Lung (tissue), 12 donors: ENCODE data around the gene LRP1. TPM values are rescaled to one million over a fixed set of nuclear protein-coding genes. Genes with fewer than 3 reads are reported as not detected.

Source experiments
- ATAC-seq: fragments of 200-7000 bp; cut with Tn5 transposase; one replicate; pipeline ENCODE4 v1.9.1; 2020; ENCODE audit warnings: moderate number of reproducible peaks; ENCODE audit not compliant: insufficient read depth, low FRiP score
- DNase-seq, 3 donors: peaks; one replicate each; pipeline ENCODE4 v3.0.0-alpha.2; 2013 to 2017
- H3K27ac ChIP-seq, 2 donors: one replicate each; pipeline ENCODE4 v1.5.1; 2013; ENCODE audit warnings: mild to moderate bottlenecking in 2 of 2, moderate library complexity in 2 of 2, control low read depth in 1 of 2, inconsistent platforms in 1 of 2, low read depth in 1 of 2, low read length in 1 of 2
- H3K27me3 ChIP-seq, 3 donors: one replicate each; pipeline ENCODE4 v1.5.1; 2013; ENCODE audit warnings: low read length in 2 of 3; ENCODE audit not compliant: control insufficient read depth in 3 of 3, insufficient read depth in 3 of 3
- H3K36me3 ChIP-seq, 4 donors: one replicate each; pipeline ENCODE4 v1.5.1; 2013; ENCODE audit warnings: low read length in 4 of 4, mild to moderate bottlenecking in 1 of 4, moderate library complexity in 1 of 4; ENCODE audit not compliant: control insufficient read depth in 4 of 4, insufficient read depth in 4 of 4
- H3K4me1 ChIP-seq, 5 donors: one replicate each; pipeline ENCODE4 v1.5.1; 2013; ENCODE audit warnings: low read length in 5 of 5, mild to moderate bottlenecking in 2 of 5, moderate library complexity in 1 of 5; ENCODE audit not compliant: control insufficient read depth in 5 of 5, insufficient read depth in 5 of 5
- H3K4me3 ChIP-seq: one replicate; pipeline ENCODE4 v1.5.1; 2013; ENCODE audit warnings: mild to moderate bottlenecking, control low read depth, moderate library complexity
- H3K9ac ChIP-seq, 2 donors: one replicate each; pipeline ENCODE4 v1.5.1; 2013; ENCODE audit warnings: low read length in 2 of 2, control low read depth in 1 of 2; ENCODE audit not compliant: insufficient read depth in 1 of 2
- H3K9me3 ChIP-seq, 4 donors: one replicate each; pipeline ENCODE4 v1.5.1; 2013; ENCODE audit warnings: low read length in 3 of 4, mild to moderate bottlenecking in 1 of 4, moderate library complexity in 1 of 4; ENCODE audit not compliant: control insufficient read depth in 4 of 4, insufficient read depth in 3 of 4
- CTCF ChIP-seq: IDR thresholded peaks from 2 replicates; pipeline ENCODE4 v1.5.1; 2012; ENCODE audit warnings: mild to moderate bottlenecking; ENCODE audit errors: control extremely low read depth, extremely low read depth
- WGBS, 2 donors: extraction: QIAGEN DNeasy Blood & Tissue Kit; methylation state at CpG; one replicate each; pipeline ENCODE4 v1.1.7; 2013; 5-methylcytosine and 5-hydroxymethylcytosine counted together
- polyA plus RNA-seq, 2 donors: library from polyadenylated mRNA; stranded (reverse); fragments of 200-250 nt; gene quantifications; one replicate each; pipeline ENCODE4 v1.2.1, GENCODE V29; 2013
- total RNA-seq, 2 donors: library from RNA; depleted of rRNA in 1 of 2; stranded (reverse); fragments of >200 nt in 1 of 2; gene quantifications; one replicate each; pipeline ENCODE4 v1.2.1, GENCODE V29; 2014 to 2021
- donor health status: control.
- donor health status: control.
- donor health status: Bipolar disorder and iron deficiency.
- donor health status: healthy.
- donor health status: DM: yes; HTN: yes; CAD: no.

Gene LRP1
- total and polyA plus RNA-seq, 4 donors: 52.6 to 338 (median 122) TPM

- Histone ChIP-seq H3K9me3 (no peaks in the 10 kb centered on the region), H3K27ac (no peak within 1 kb of the TSS), H3K4me1 (no peaks in the 10 kb centered on the region), H3K4me3 (no peak within 1 kb of the TSS), H3K36me3 (peaks cover 0 to 7% (median 1%) of the 10 kb centered on the region in 4 donors), H3K27me3 (no peaks in the 10 kb centered on the region), H3K9ac (no peak within 1 kb of the TSS)
- DNase-seq (no peak), ATAC-seq (no peak)
- TF ChIP-seq CTCF: no peak
- WGBS, 2 donors: 67 to 84% methylated on average over 7 of the region's 7 CpGs
Measured at GRCh38 chr12:57250956-57251355, 122.7 kb downstream of the LRP1 start, which contains the start of gene STAC3. STAC3 (minus strand) TSS chr12:57251187; CDS start chr12:57249636, 1,551 bp downstream.

- Histone ChIP-seq H3K4me1 (no peaks in the 10 kb centered on the region), H3K9me3 (no peaks in the 10 kb centered on the region), H3K4me3 (no peak overlapping the region), H3K27ac (no peak overlapping the region), H3K9ac (no peak overlapping the region), H3K27me3 (no peaks in the 10 kb centered on the region), H3K36me3 (peaks cover 0 to 24% (median 20%) of the 10 kb centered on the region in 4 donors)
- DNase-seq (no peak), ATAC-seq (no peak)
- 92 to 94% methylated on average over 14 of the region's 14 CpGs for WGBS, 2 donors
- no peak for TF ChIP-seq CTCF
Measured at GRCh38 chr12:57254506-57255280, 126.4 kb downstream of the LRP1 start.

GRCh38 chr12:57255916-57256315, 127.6 kb downstream of the LRP1 start:
- H3K27ac ChIP-seq: no peak overlapping the region
- DNase-seq (no peak), ATAC-seq (no peak)
- WGBS, 2 donors: 91 to 92% methylated on average over 6 of the region's 6 CpGs
- no peak overlapping the region for H3K9ac ChIP-seq
- no peak for TF ChIP-seq CTCF
- H3K36me3 ChIP-seq: peaks cover 0 to 34% (median 29%) of the 10 kb centered on the region in 4 donors
- H3K27me3 ChIP-seq: no peaks in the 10 kb centered on the region
- peaks cover 0 to 10% (median 0%) of the 10 kb centered on the region in 5 donors for H3K4me1 ChIP-seq
- no peaks in the 10 kb centered on the region for H3K9me3 ChIP-seq
- H3K4me3 ChIP-seq: no peak overlapping the region
